Neural cell (in vitro differentiated cells): ENCODE measurements around the gene PXK. TPM values are rescaled to one million over a fixed set of nuclear protein-coding genes. Genes with fewer than 3 reads are reported as not detected.

ENCODE experiments used
- polyA plus RNA-seq: library from polyadenylated mRNA; depleted of rRNA; stranded (reverse); fragments of >200 nt; gene quantifications from 2 replicates; pipeline ENCODE4 v1.2.3, GENCODE V29; 2014
- small RNA-seq, 3 experiments: library from RNA; depleted of rRNA; stranded (forward); fragments of <200 nt; gene quantifications; one replicate each; pipeline ENCODE3, GENCODE V24; 2012

PXK gene
- polyA plus RNA-seq, 1 donor from 2014 or later: 37.7 TPM

Small RNA genes within 50 kb of the gene (small RNA-seq; reads per million reads assigned to genes)
- gene AC098479.1: 0 reads per million in 3 experiments

Other genes with a start within 250 kb of the PXK start
- not detected in 2 replicates for gene DNASE1L3, start 121.9 kb upstream of the PXK start, polyA plus RNA-seq
- gene ABHD6, start 95.1 kb upstream of the PXK start, polyA plus RNA-seq: 34.0 and 38.9 TPM in 2 replicates
- gene RPP14, start 26.6 kb upstream of the PXK start, polyA plus RNA-seq: 12.8 and 13.0 TPM in 2 replicates
- gene HTD2, start 26.4 kb upstream of the PXK start, polyA plus RNA-seq: 19.0 and 23.2 TPM in 2 replicates
- gene PDHB, start 100.9 kb downstream of the PXK start, polyA plus RNA-seq: 154 and 201 TPM in 2 replicates
- gene KCTD6, start 159.2 kb downstream of the PXK start, polyA plus RNA-seq: 64.0 and 68.5 TPM in 2 replicates
- not detected in 2 replicates for gene ACOX2, start 204.3 kb downstream of the PXK start, polyA plus RNA-seq
- 0.16 and 0.34 TPM in 2 replicates for gene FAM107A, start 244.5 kb downstream of the PXK start, polyA plus RNA-seq